Stimulated activated CD4-positive, alpha-beta T cell treated with anti-CD3 and anti-CD28 coated beads, Interleukin-1b, Interleukin-23, amount 100 ng/mL, for 4 hours (primary cell): ENCODE results near the gene ZBTB44.

Source experiments
- DNase-seq, 2 donors: peaks; one replicate each; pipeline ENCODE4 v3.0.0-alpha.2; 2020; ENCODE audit warnings: low read depth in 2 of 2

Gene ZBTB44

GRCh38 chr11:130215531-130216220 lies 99.0 kb downstream of the ZBTB44 start:
- DNase-seq = no peak

- DNase-seq = no peak
Measured at GRCh38 chr11:130214861-130215530, 99.7 kb downstream of the ZBTB44 start.

- no peak for DNase-seq
Measured at GRCh38 chr11:130213979-130214281, 100.8 kb downstream of the ZBTB44 start.

- DNase-seq = peak; percentile 64 to 71
Measured at GRCh38 chr11:130213143-130213978, 101.4 kb downstream of the ZBTB44 start.

- no peak for DNase-seq
Measured at GRCh38 chr11:130212431-130212961, 102.2 kb downstream of the ZBTB44 start.

- DNase-seq = no peak
Measured at GRCh38 chr11:130211781-130212401, 102.8 kb downstream of the ZBTB44 start.

GRCh38 chr11:130211144-130211543 lies 103.6 kb downstream of the ZBTB44 start:
- DNase-seq = no peak

- DNase-seq = no peak
Measured at GRCh38 chr11:130209954-130210854, 104.5 kb downstream of the ZBTB44 start.

- no peak for DNase-seq
Measured at GRCh38 chr11:130209128-130209932, 105.4 kb downstream of the ZBTB44 start.

GRCh38 chr11:130208241-130209127 lies 106.2 kb downstream of the ZBTB44 start:
- no peak for DNase-seq

GRCh38 chr11:130206141-130206540 lies 108.6 kb downstream of the ZBTB44 start:
- DNase-seq = no peak

GRCh38 chr11:130204703-130205095 lies 110.0 kb downstream of the ZBTB44 start:
- DNase-seq = no peak

- no peak for DNase-seq
Measured at GRCh38 chr11:130203766-130204702, 110.7 kb downstream of the ZBTB44 start.

- DNase-seq = no peak
Measured at GRCh38 chr11:130202818-130203689, 111.7 kb downstream of the ZBTB44 start.

- DNase-seq = no peak
Measured at GRCh38 chr11:130202009-130202817, 112.5 kb downstream of the ZBTB44 start.

- no peak for DNase-seq
Measured at GRCh38 chr11:130201026-130201425, 113.7 kb downstream of the ZBTB44 start.
